ENCODE data around the gene SNCB. TPM values are rescaled to one million over a fixed set of nuclear protein-coding genes. Genes with fewer than 3 reads are reported as not detected.

Gene SNCB
- total and polyA plus RNA-seq, 2 donors (not counting 1 experiment from before 2014, with no cell fraction given): 0.17 to 0.22 TPM

DNA sequence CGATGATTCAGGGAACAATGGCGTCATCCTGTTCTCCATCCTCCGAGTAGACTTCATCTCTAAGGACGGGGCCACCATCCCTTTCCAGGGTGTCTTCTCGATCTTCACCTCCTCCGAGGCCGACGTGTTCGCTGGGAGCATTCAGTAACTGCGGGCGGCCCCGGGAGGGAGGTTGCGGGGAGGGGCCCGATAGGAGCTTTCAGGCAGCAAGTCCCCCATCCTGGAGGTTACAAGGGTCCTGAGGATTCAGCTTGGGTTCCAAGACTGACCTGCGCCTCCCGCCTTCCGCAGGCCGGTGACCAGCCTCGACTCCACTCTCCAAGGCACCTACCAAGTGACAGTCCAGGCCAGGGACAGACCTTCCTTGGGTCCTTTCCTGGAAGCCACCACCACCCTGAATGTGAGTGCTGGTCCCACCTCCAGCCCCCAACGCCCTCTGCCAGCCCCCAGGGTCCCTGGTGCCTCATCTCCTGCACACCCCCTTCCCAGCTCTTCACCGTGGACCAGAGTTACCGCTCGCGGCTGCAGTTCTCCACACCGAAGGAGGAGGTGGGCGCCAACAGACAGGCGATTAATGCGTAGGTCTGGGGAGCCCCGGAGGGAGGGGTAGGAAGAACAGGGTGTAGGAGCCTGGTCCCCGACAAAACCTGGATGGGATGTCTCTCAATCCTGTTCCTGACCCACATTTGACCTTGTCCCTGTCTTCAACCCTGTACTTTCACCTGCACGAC is 41.1 kb downstream of the SNCB start:
- no peak overlapping the region for H3K4me2 ChIP-seq (ENCODE audit: extremely low read depth, insufficient read depth, low read length)
- no peak for DNase-seq (ENCODE audit: low read depth in 2 of 2)
- no peak overlapping the region for H3K27ac ChIP-seq (ENCODE audit: insufficient read depth, low read length)
- no peak overlapping the region for H3K4me3 ChIP-seq (replicated peaks in 1 of 4; ENCODE audit: control extremely low read depth in 1 of 4, insufficient read depth in 1 of 4, low read depth in 3 of 4, low read length in 4 of 4)
- no peaks in the 10 kb centered on the region for H3K9me3 ChIP-seq (ENCODE audit: control insufficient read depth, insufficient read depth, low read depth, low read length)
- no peaks in the 10 kb centered on the region for H3K27me3 ChIP-seq (ENCODE audit: control insufficient read depth, insufficient read depth, low read length)
- no peaks in the 10 kb centered on the region for H3K4me1 ChIP-seq (ENCODE audit: control insufficient read depth, extremely low read depth, insufficient read depth, low read length)
- no peaks in the 10 kb centered on the region for H3K79me2 ChIP-seq (ENCODE audit: control insufficient read depth, insufficient read depth, low read length)
- H3K9ac ChIP-seq (ENCODE audit: insufficient read depth, low read length): no peak overlapping the region
- no peak for TF ChIP-seq EZH2 (IDR thresholded peaks at IDR 0.05; ENCODE audit: low read length, missing control alignments)
- H3K36me3 ChIP-seq (ENCODE audit: control insufficient read depth, insufficient read depth, low read length): no peaks in the 10 kb centered on the region
- H4K20me1 ChIP-seq (ENCODE audit: control insufficient read depth, extremely low read depth, insufficient read depth, low read length): no peaks in the 10 kb centered on the region
- no peak overlapping the region for H2AFZ ChIP-seq (ENCODE audit: low read length)

DNA sequence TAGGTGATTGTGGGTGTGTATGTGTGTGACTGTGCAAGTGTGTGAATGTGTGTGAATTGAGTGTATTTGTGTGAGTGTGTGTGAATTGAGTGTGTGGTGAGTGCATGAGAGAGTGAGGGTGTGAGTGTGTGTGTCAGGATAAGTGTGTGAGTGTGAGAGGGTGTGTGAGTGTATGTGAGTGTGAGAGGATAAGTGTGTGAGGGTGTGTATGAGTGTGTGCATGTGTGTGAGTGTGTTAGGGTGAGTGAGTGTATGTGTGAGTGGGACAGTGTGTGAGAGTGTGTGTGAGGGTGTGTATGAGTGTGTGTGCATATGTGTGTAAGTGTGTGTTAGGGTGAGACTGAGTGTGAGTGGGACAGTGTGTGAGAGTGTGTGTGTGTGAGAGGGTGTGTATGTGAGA is 42.0 kb downstream of the SNCB start:
- TF ChIP-seq, protein P1, sequence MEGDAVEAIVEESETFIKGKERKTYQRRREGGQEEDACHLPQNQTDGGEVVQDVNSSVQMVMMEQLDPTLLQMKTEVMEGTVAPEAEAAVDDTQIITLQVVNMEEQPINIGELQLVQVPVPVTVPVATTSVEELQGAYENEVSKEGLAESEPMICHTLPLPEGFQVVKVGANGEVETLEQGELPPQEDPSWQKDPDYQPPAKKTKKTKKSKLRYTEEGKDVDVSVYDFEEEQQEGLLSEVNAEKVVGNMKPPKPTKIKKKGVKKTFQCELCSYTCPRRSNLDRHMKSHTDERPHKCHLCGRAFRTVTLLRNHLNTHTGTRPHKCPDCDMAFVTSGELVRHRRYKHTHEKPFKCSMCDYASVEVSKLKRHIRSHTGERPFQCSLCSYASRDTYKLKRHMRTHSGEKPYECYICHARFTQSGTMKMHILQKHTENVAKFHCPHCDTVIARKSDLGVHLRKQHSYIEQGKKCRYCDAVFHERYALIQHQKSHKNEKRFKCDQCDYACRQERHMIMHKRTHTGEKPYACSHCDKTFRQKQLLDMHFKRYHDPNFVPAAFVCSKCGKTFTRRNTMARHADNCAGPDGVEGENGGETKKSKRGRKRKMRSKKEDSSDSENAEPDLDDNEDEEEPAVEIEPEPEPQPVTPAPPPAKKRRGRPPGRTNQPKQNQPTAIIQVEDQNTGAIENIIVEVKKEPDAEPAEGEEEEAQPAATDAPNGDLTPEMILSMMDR (conservative IDR thresholded peaks at IDR 0.05 in 1 of 2, IDR thresholded peaks at IDR 0.05 in 1 of 2; ENCODE audit: low read depth in 1 of 2, low read length in 2 of 2): no peak
- no peak for TF ChIP-seq EZH2 (IDR thresholded peaks at IDR 0.05; ENCODE audit: low read length, missing control alignments)
- no peak overlapping the region for H2AFZ ChIP-seq (ENCODE audit: low read length)
- no peaks in the 10 kb centered on the region for H3K27me3 ChIP-seq (ENCODE audit: control insufficient read depth, insufficient read depth, low read length)
- no peaks in the 10 kb centered on the region for H3K9me3 ChIP-seq (ENCODE audit: control insufficient read depth, insufficient read depth, low read depth, low read length)
- no peak overlapping the region for H3K4me2 ChIP-seq (ENCODE audit: extremely low read depth, insufficient read depth, low read length)
- no peaks in the 10 kb centered on the region for H3K4me1 ChIP-seq (ENCODE audit: control insufficient read depth, extremely low read depth, insufficient read depth, low read length)
- no peak for DNase-seq (ENCODE audit: low read depth in 2 of 2)
- no peaks in the 10 kb centered on the region for H3K36me3 ChIP-seq (ENCODE audit: control insufficient read depth, insufficient read depth, low read length)
- no peak overlapping the region for H3K9ac ChIP-seq (ENCODE audit: insufficient read depth, low read length)
- no peaks in the 10 kb centered on the region for H3K79me2 ChIP-seq (ENCODE audit: control insufficient read depth, insufficient read depth, low read length)
- H4K20me1 ChIP-seq (ENCODE audit: control insufficient read depth, extremely low read depth, insufficient read depth, low read length): no peaks in the 10 kb centered on the region
- H3K27ac ChIP-seq (ENCODE audit: insufficient read depth, low read length): no peak overlapping the region
- H3K4me3 ChIP-seq (replicated peaks in 1 of 4; ENCODE audit: control extremely low read depth in 1 of 4, insufficient read depth in 1 of 4, low read depth in 3 of 4, low read length in 4 of 4): no peak overlapping the region

DNA sequence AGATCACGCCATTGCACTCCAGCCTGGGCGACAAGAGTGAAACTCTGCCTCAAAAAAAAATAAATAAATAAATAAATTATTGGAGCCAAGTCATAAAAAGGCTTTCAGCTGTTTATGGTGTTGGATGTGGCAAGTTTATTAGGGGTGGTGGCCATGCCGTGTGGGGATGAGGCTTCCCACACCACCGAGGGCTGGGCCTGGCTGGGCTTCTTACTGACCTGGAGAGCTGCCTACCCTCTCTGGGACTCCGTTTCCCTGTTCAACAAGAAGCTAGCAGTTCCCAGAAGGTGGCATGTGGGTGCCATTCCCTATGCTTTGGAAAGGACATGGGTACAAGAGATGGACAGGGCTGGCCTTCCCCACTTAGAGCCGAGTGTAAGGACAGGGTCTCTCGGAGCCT is 42.9 kb downstream of the SNCB start:
- no peak overlapping the region for H2AFZ ChIP-seq (ENCODE audit: low read length)
- H3K27ac ChIP-seq (ENCODE audit: insufficient read depth, low read length): no peak overlapping the region
- no peaks in the 10 kb centered on the region for H3K36me3 ChIP-seq (ENCODE audit: control insufficient read depth, insufficient read depth, low read length)
- H3K9ac ChIP-seq (ENCODE audit: insufficient read depth, low read length): no peak overlapping the region
- no peak overlapping the region for H3K4me3 ChIP-seq (replicated peaks in 1 of 4; ENCODE audit: control extremely low read depth in 1 of 4, insufficient read depth in 1 of 4, low read depth in 3 of 4, low read length in 4 of 4)
- no peak overlapping the region for H3K4me2 ChIP-seq (ENCODE audit: extremely low read depth, insufficient read depth, low read length)
- no peaks in the 10 kb centered on the region for H3K27me3 ChIP-seq (ENCODE audit: control insufficient read depth, insufficient read depth, low read length)
- TF ChIP-seq, protein P1 (conservative IDR thresholded peaks at IDR 0.05 in 1 of 2, IDR thresholded peaks at IDR 0.05 in 1 of 2; ENCODE audit: low read depth in 1 of 2, low read length in 2 of 2): no peak
- no peak for TF ChIP-seq EZH2 (IDR thresholded peaks at IDR 0.05; ENCODE audit: low read length, missing control alignments)
- DNase-seq (ENCODE audit: low read depth in 2 of 2): no peak
- H3K79me2 ChIP-seq (ENCODE audit: control insufficient read depth, insufficient read depth, low read length): no peaks in the 10 kb centered on the region
- no peaks in the 10 kb centered on the region for H3K4me1 ChIP-seq (ENCODE audit: control insufficient read depth, extremely low read depth, insufficient read depth, low read length)
- H4K20me1 ChIP-seq (ENCODE audit: control insufficient read depth, extremely low read depth, insufficient read depth, low read length): no peaks in the 10 kb centered on the region
- no peaks in the 10 kb centered on the region for H3K9me3 ChIP-seq (ENCODE audit: control insufficient read depth, insufficient read depth, low read depth, low read length)
